Endothelial cell (in vitro differentiated cells): Measurements from ENCODE around the gene NAA16. TPM values are rescaled to one million over a fixed set of nuclear protein-coding genes. Genes with fewer than 3 reads are reported as not detected.

Source experiments
- DNase-seq: peaks from one replicate; pipeline ENCODE4 v3.0.0; 2021; ENCODE audit warnings: low spot score
- H3K27ac Mint-ChIP-seq: one replicate; pipeline ENCODE4 v1.8.0; 2021; ENCODE audit warnings: mixed read lengths, inconsistent platforms; ENCODE audit not compliant: unreplicated experiment
- H3K27me3 Mint-ChIP-seq: one replicate; pipeline ENCODE4 v1.8.0; 2021; ENCODE audit warnings: mild to moderate bottlenecking, moderate library complexity, mixed read lengths, inconsistent platforms; ENCODE audit not compliant: unreplicated experiment
- H3K36me3 Mint-ChIP-seq: one replicate; pipeline ENCODE4 v1.8.0; 2021; ENCODE audit warnings: mild to moderate bottlenecking, low read depth, mixed read lengths, inconsistent platforms; ENCODE audit not compliant: unreplicated experiment
- H3K4me1 Mint-ChIP-seq: one replicate; pipeline ENCODE4 v1.8.0; 2021; ENCODE audit warnings: mild to moderate bottlenecking, mixed read lengths, inconsistent platforms; ENCODE audit not compliant: unreplicated experiment
- H3K4me3 Mint-ChIP-seq: one replicate; pipeline ENCODE4 v1.8.0; 2021; ENCODE audit warnings: mild to moderate bottlenecking, mixed read lengths, inconsistent platforms; ENCODE audit not compliant: unreplicated experiment
- H3K9me3 Mint-ChIP-seq: one replicate; pipeline ENCODE4 v1.8.0; 2021; ENCODE audit warnings: mixed read lengths, inconsistent platforms; ENCODE audit not compliant: unreplicated experiment
- CTCF ChIP-seq: fragments of 200-600 bp; sonication (generic); IDR thresholded peaks from one replicate; pipeline ENCODE4 v1.5.0; 2021; ENCODE audit warnings: antibody characterized with exemption; ENCODE audit not compliant: unreplicated experiment
- long read RNA-seq: library from polyadenylated mRNA; unstranded; transcript quantifications from one replicate; pipeline ENCODE4 v2.0.0, GENCODE V29; 2020; ENCODE audit not compliant: unreplicated experiment
- total RNA-seq: library from RNA; stranded (reverse); fragmentation: NEBNext Ultra II Directional; extraction: Animal tissue kit (Norgen Biotek cat#: 25700); gene quantifications from one replicate; pipeline ENCODE4 v1.2.1, GENCODE V29; 2021; ENCODE audit not compliant: unreplicated experiment

NAA16 gene
- 23.6 TPM for total RNA-seq
- long read RNA-seq, partial matches to known transcripts, result 1 of 2 reads
- long read RNA-seq, other reads (novel, unspliced or antisense), result 1 of 2 reads

DNA sequence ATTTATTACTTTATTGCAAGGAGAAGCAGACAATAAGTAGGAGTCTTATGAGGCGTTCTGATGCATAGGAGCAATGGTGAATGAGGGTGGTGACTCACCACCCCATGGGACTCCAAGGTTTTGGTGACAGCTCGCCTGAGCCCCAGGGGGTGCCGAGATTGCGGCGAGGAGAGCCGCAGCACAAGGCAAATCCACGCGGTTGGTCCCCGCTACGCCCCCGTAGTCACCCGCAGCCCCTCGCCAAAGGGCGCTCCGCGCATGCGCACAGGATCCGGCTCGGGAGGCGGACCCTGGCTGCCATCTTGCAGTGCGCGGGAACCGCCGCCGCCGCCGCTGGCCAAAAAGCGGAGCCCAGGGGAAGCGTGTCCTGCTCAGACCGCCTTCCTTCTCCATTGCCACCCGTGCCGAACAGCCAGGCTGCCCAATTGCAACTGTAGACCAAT is at the start of gene NAA16:
Gene NAA16 (plus strand): TSS at position 305 of the 443 bp plus-strand sequence. CDS start 262 bp downstream, outside the sequence.
- Mint-ChIP-seq H3K27me3 (peaks cover 2% of the 10 kb centered on the region), H3K27ac (peak within 1 kb of the TSS; percentile 58), H3K36me3 (no peaks in the 10 kb centered on the region), H3K4me1 (peaks cover 14% of the 10 kb centered on the region), H3K4me3 (peak within 1 kb of the TSS; percentile 97), H3K9me3 (no peaks in the 10 kb centered on the region)
- DNase-seq, result peak; percentile 94
- no peak for TF ChIP-seq CTCF

DNA sequence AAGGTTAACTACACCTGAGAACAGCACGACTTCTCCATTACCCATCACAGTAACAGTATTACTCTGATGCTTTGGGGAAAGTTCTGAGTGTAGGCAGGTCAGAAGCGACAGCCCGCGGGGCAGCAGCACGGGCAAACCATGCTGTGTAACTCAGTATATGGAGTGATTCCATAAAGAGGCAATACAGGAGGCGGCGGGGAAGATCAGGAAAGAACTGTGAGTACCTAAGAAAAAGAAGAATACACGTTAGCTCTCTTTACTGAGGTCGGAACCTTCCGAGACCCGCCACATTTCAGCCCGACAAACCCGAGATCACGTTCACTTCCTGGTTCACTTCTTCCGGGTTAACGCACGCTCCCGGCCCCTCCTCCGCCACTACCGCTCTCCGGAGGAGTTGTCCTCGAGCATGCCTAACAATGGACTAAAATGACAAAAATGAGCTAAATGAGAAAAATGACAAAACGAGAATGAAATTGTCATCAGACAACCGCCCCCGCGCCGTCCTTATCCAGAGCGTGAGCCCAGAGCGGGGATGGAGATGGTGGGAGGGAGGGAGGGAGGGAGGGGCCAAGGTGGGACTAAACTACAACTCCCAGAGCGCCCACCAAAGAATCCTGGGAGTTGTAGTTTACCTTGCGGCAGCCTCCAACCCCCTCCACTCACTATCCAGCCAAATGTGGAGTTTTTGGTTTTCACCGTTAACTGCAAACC is 47.7 kb upstream of the NAA16 start, which contains the start of gene MTRF1:
Gene MTRF1 (minus strand): TSS at position 316 of the 711 bp plus-strand sequence. CDS start 2,669 bp downstream, outside the sequence.
- peak; percentile 59 for DNase-seq
- H3K36me3 Mint-ChIP-seq, result no peaks in the 10 kb centered on the region
- no peaks in the 10 kb centered on the region for H3K27me3 Mint-ChIP-seq
- peaks cover 6% of the 10 kb centered on the region for H3K4me1 Mint-ChIP-seq
- H3K4me3 Mint-ChIP-seq, result peak within 1 kb of the TSS; percentile 98
- H3K27ac Mint-ChIP-seq, result peak within 1 kb of the TSS; percentile 87
- TF ChIP-seq CTCF, result no peak
- H3K9me3 Mint-ChIP-seq, result peaks cover 6% of the 10 kb centered on the region

GRCh38 chr13:41267106-41267505 is 44.0 kb upstream of the NAA16 start:
- Mint-ChIP-seq H3K4me3 (no peak overlapping the region), H3K27ac (no peak overlapping the region), H3K36me3 (no peaks in the 10 kb centered on the region), H3K27me3 (no peaks in the 10 kb centered on the region), H3K9me3 (peaks cover 6% of the 10 kb centered on the region), H3K4me1 (peaks cover 6% of the 10 kb centered on the region)
- no peak for DNase-seq
- TF ChIP-seq CTCF, result no peak

DNA sequence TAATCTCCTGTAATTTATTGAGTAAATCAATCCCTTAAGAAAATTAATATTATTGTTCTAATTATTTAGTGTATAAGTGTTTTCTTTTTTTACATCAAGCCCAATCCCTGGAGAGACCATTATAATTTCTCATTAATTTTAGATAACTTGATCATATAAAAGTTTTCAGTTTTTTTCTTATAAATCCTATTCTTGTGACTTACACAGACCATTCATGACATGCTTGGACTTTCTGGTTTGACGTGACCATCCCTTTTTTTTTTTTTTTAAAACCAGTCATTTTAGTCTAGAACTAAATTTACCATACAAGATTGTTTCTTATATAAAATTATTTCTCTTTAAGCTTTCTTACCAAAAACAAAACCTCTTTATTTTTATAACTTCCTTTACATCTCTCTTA is 42.3 kb upstream of the NAA16 start:
- H3K27me3 Mint-ChIP-seq, result no peaks in the 10 kb centered on the region

More for the DNA sequence above, 42.3 kb upstream of the NAA16 start:
- no peak overlapping the region for H3K4me3 Mint-ChIP-seq
- no peak overlapping the region for H3K27ac Mint-ChIP-seq
- peaks cover 6% of the 10 kb centered on the region for H3K9me3 Mint-ChIP-seq
- no peaks in the 10 kb centered on the region for H3K4me1 Mint-ChIP-seq
- no peaks in the 10 kb centered on the region for H3K36me3 Mint-ChIP-seq
- no peak for TF ChIP-seq CTCF
- DNase-seq, result peak; percentile 16
